Measurements from ENCODE around the gene CDC25A. TPM values are rescaled to one million over a fixed set of nuclear protein-coding genes. Genes with fewer than 3 reads are reported as not detected.

Gene CDC25A
- total and polyA plus RNA-seq, 2 experiments from 2014 or later, result 5.5 to 7.9 TPM

GRCh38 chr3:48151807-48152427, 36.3 kb downstream of the CDC25A start:
- no peak overlapping the region for H3K27ac ChIP-seq
- no peak for TF ChIP-seq EZH2phosphoT487 (IDR thresholded peaks at IDR 0.05; ENCODE audit: low read depth, severe bottlenecking, unreplicated experiment)
- no peak for TF ChIP-seq EZH2 (IDR thresholded peaks at IDR 0.05; ENCODE audit: borderline replicate concordance)
- no peak for TF ChIP-seq CTCF (IDR thresholded peaks at IDR 0.05; ENCODE audit: poor library complexity)
- no peak overlapping the region for H3K4me3 ChIP-seq
- WGBS (ENCODE audit: low lambda C conversion rate, missing lambda C conversion rate), result 72% methylated on average over 8 of the region's 8 CpGs
- no peaks in the 10 kb centered on the region for H3K9me3 ChIP-seq (ENCODE audit: low read depth)
- H2AFZ ChIP-seq, result no peak overlapping the region
- no peaks in the 10 kb centered on the region for H3K9me2 ChIP-seq (replicated peaks; ENCODE audit: insufficient read depth)
- no peaks in the 10 kb centered on the region for H3K4me1 ChIP-seq (ENCODE audit: insufficient read depth)
- no peak for DNase-seq (ENCODE audit: low spot score)
- no peaks in the 10 kb centered on the region for H3K79me2 ChIP-seq
- no peak overlapping the region for H3K4me2 ChIP-seq
- no peaks in the 10 kb centered on the region for H4K20me1 ChIP-seq (ENCODE audit: insufficient read depth, poor library complexity, severe bottlenecking)
- H3K27me3 ChIP-seq, result no peaks in the 10 kb centered on the region
- no peaks in the 10 kb centered on the region for H3K36me3 ChIP-seq (replicated peaks; ENCODE audit: insufficient read depth, low read depth)

- H3K9me3 ChIP-seq (ENCODE audit: low read depth), result no peaks in the 10 kb centered on the region
- H3K79me2 ChIP-seq, result no peaks in the 10 kb centered on the region
- H3K36me3 ChIP-seq (replicated peaks; ENCODE audit: insufficient read depth, low read depth), result no peaks in the 10 kb centered on the region
- no peak overlapping the region for H3K4me3 ChIP-seq
- TF ChIP-seq EZH2 (IDR thresholded peaks at IDR 0.05; ENCODE audit: borderline replicate concordance) (no peak), CTCF (IDR thresholded peaks at IDR 0.05; ENCODE audit: poor library complexity) (peak; percentile 86), EZH2phosphoT487 (IDR thresholded peaks at IDR 0.05; ENCODE audit: low read depth, severe bottlenecking, unreplicated experiment) (no peak)
- H3K27ac ChIP-seq, result no peak overlapping the region
- no peaks in the 10 kb centered on the region for H3K9me2 ChIP-seq (replicated peaks; ENCODE audit: insufficient read depth)
- H3K4me2 ChIP-seq, result no peak overlapping the region
- no peak overlapping the region for H2AFZ ChIP-seq
- 44% methylated on average over 8 of the region's 8 CpGs for WGBS (ENCODE audit: low lambda C conversion rate, missing lambda C conversion rate)
- DNase-seq (ENCODE audit: low spot score), result peak; percentile 87
- H3K27me3 ChIP-seq, result no peaks in the 10 kb centered on the region
- no peaks in the 10 kb centered on the region for H3K4me1 ChIP-seq (ENCODE audit: insufficient read depth)
- no peaks in the 10 kb centered on the region for H4K20me1 ChIP-seq (ENCODE audit: insufficient read depth, poor library complexity, severe bottlenecking)
Observed at GRCh38 chr3:48151058-48151806, 37.0 kb downstream of the CDC25A start.

- DNase-seq (ENCODE audit: low spot score), result no peak
- Histone ChIP-seq H3K4me2 (no peak overlapping the region), H3K36me3 (replicated peaks; ENCODE audit: insufficient read depth, low read depth) (no peaks in the 10 kb centered on the region), H3K27ac (no peak overlapping the region), H3K27me3 (no peaks in the 10 kb centered on the region), H3K4me3 (no peak overlapping the region), H2AFZ (no peak overlapping the region), H3K9me3 (ENCODE audit: low read depth) (no peaks in the 10 kb centered on the region), H3K79me2 (no peaks in the 10 kb centered on the region), H3K4me1 (ENCODE audit: insufficient read depth) (no peaks in the 10 kb centered on the region), H3K9me2 (replicated peaks; ENCODE audit: insufficient read depth) (no peaks in the 10 kb centered on the region), H4K20me1 (ENCODE audit: insufficient read depth, poor library complexity, severe bottlenecking) (no peaks in the 10 kb centered on the region)
- 85% methylated on average over 5 of the region's 5 CpGs for WGBS (ENCODE audit: low lambda C conversion rate, missing lambda C conversion rate)
- no peak for TF ChIP-seq EZH2 (IDR thresholded peaks at IDR 0.05; ENCODE audit: borderline replicate concordance)
- TF ChIP-seq CTCF (IDR thresholded peaks at IDR 0.05; ENCODE audit: poor library complexity), result no peak
- TF ChIP-seq EZH2phosphoT487 (IDR thresholded peaks at IDR 0.05; ENCODE audit: low read depth, severe bottlenecking, unreplicated experiment), result no peak
Observed at GRCh38 chr3:48143992-48144391, 44.2 kb downstream of the CDC25A start.

Data from hepatocyte (in vitro differentiated cells).